ENCODE measurements around the gene ZNF358.

The ZNF358 gene

DNA sequence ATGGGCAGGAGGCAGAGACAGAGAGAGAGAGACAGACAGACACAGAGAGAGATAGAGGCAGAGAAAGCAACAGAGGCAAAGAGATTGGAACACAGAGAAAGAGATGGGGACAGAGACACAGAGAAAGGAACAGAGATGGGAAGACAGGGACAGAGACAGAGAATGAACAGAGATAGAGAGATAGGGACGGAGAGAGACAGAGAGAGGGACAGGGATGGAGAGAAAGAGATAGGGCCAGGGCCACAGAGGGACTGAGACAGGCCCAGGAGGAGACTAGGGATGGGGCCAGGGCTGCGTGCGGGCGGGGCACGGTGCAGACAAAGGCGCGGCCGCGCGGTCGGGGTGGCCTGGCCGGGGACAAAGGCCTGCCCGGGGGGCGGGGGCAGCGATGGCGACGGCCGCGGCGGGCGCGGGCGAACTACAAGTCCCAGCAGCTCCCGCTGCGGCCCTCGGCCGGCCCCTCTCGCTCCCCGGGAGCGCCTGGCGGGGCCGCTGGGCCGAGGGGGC lies at the start of gene ZNF358:
TSS of gene ZNF358 (plus strand) at position 459 of the 507 bp plus-strand sequence. CDS start 3,140 bp downstream, outside the sequence.
- DNase-seq (ENCODE audit: low spot score), result peak; percentile 87

DNA sequence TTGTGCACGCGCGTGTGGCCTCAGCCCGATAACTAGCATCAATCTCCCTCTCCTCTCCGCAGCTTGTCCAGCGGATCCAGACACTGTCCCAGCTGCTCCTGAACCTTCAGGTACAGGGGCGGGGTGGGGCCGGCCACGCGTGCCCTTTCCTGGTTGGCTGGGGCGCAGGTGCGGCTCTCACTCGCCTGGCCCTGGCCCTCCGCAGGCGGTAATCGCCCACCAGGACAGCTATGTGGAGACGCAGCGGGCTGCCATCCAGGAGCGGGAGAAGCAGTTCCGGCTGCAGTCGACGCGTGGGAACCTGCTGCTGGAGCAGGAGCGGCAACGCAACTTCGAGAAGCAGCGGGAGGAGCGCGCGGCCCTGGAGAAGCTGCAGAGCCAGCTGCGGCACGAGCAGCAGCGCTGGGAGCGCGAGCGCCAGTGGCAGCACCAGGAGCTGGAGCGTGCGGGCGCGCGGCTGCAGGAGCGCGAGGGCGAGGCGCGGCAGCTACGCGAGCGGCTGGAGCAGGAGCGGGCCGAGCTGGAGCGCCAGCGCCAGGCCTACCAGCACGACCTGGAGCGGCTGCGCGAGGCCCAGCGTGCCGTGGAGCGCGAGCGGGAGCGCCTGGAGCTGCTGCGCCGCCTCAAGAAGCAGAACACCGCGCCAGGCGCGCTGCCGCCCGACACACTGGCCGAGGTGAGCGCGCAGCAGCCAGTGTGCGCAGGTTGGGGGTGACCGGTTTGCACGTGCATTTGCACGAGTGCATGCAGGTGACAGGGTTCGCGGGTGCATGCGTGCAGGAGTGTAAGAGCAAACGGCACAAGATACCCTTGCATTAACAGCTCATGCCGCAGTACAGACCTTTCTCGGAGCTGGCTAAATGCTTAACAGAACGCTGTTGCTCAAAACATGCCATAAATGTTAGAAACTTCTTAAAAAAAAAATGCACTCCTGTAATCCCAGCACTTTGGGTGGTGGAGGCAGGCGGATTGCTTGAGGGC lies 48.6 kb upstream of the ZNF358 start:
- DNase-seq (ENCODE audit: low spot score), result no peak

DNA sequence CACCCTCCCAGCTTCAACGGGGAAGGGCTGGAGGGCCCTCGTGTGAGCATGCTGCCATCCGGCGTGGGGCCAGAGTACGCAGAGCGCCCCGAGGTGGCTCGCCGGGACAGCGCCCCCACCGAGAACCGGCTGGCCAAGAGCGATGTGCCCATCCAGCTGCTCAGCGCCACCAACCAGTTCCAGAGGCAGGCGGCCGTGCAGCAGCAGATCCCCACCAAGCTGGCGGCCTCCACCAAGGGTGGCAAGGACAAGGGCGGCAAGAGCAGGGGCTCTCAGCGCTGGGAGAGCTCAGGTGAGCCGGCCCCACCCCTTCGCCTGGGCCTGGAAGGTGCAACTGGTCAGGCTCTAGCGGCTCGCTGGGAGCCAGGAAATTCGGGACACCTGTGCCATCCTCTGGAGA lies 47.1 kb upstream of the ZNF358 start:
- no peak for DNase-seq (ENCODE audit: low spot score)

DNA sequence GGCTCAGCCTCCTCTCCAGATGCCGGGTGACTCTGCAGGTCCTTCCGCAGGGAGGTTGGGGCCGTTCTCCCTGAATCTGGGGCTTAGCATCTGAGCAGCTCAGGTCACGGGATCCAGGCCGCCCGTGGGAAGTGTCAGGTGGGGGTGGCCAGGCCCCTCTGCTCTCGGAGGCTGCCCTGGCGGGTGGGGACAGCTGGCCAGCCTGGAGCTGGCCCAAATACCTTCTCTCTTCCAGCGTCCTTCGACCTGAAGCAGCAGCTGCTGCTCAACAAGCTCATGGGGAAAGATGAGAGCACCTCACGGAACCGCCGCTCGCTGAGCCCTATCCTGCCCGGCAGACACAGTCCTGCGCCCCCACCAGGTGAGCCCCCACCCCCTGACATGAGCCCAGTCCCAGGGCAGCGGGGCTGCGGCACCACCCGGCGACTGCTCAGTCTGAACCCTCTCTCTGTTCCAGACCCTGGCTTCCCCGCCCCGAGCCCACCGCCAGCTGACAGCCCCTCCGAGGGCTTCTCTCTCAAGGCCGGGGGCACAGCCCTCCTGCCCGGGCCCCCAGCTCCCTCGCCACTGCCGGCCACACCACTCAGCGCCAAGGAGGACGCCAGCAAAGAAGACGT lies 46.1 kb upstream of the ZNF358 start:
- DNase-seq (ENCODE audit: low spot score), result no peak

DNA sequence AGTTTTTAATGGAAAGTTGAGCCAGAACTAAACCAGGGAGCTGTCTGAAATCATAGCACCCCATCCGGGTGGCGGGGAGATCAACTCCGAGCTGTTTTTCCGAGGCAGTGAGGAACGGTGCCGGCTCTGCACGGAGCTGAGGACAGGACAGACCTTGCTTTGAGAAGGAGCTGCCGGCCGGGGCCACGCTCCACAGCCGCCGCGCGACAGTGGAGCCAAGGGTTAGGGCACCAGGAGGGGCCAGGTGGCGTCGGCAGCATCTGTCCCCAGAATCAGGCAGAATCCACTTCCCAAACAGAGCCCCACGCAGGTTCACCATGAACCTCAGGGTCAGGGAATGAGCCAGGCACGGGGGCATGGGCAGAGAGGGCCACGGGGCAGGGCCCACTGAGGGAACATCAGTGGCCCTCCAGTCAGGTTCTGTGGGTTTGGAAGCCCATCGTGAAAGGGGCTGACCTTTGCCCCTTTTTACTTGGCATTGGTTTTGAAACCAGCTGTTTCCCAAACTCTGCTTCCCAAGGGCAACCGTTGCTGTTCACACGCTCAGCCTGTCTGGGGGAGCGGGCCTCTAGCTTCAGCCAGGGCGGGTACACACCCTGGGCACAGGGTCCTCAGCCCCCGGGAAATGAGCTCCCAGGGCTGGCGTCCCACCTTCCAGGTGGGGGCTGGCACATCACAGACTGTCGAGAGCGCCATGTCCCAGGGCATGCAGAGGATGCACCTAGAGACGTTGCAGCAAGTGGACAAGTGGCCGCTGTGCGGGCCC lies 45.2 kb upstream of the ZNF358 start:
- no peak for DNase-seq (ENCODE audit: low spot score)

DNA sequence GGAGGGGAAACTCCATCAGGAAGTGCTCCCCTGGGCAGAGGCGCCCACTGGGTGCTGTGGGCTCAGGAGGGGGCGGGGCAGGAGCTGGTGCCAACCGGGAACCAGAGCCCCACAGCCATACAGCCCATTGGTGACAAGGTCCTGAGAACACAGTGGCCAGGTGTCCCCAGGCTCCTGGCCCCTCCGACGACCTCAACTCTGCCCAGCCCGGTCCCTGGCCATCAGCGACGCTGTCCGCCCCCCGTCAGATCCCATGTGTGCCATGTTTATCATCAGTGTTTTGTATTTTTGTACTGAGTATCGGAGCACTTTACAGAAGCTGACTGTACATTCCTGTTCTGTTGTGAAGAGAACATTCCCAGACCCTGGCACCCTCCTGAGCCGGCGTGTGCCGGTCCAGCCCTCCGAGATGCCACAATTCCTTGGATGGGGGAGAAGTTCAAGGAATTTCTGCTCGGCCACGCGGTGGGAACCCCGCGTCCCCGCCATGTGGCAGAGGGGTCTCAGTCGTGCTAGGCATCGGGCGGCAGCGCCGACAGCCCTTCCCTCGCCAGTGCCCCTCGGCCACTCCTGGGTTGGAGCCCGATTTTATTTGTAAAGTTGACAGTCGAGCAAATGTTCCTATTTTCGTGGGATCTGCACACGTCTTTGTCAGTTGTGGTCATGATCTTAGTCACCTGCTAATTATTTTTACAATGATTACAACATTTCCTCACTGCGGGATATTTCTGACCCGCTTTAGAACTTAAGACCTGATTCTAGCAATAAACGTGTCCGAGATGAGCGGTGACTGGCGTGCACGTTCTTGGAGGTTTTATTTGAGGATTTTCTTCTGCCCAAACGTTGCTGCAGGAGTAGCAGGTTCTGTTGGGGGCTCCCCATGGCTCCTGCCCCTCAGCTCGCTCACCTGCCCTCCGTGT lies 43.9 kb upstream of the ZNF358 start:
- no peak for DNase-seq (ENCODE audit: low spot score)

DNA sequence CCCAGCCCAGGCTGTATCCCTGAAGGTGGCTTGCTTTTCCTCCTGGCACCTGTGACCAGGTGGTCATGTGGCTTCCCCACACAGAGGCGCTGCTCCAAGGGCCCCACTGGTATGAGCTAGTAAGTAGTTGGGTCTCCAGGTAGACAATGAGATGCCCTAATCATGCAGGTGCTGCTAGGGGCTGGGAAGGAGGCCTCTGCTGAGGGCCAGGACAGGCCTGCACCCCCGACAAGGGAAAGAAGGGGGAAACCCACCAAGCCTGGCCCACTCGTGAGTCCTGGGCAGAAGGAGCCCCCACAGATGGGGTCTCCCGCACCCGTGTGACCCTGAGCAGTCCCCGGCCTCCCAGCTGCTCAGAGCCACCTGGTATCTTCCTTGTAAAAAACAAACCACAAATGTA lies 40.2 kb upstream of the ZNF358 start:
- DNase-seq (ENCODE audit: low spot score), result no peak

DNA sequence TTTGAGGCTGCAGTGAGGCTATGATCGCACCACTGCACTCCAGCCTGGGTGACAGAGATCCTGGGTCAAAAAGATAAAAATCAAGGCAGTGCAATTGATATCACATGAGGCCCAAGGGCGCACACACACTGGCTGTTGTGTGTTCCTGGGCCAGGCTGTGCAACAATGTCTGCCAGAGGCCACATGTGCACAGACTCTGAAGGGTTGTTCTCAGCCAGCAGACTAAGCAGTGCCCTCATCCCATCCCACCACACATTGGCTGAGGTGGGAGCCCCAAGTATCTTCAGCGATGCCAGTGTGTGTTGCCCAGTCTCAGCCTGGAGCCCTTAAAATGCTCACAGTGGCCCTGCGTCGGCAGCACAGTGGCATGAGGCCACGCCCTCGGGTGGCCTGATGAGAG lies 39.7 kb upstream of the ZNF358 start:
- no peak for DNase-seq (ENCODE audit: low spot score)

DNA sequence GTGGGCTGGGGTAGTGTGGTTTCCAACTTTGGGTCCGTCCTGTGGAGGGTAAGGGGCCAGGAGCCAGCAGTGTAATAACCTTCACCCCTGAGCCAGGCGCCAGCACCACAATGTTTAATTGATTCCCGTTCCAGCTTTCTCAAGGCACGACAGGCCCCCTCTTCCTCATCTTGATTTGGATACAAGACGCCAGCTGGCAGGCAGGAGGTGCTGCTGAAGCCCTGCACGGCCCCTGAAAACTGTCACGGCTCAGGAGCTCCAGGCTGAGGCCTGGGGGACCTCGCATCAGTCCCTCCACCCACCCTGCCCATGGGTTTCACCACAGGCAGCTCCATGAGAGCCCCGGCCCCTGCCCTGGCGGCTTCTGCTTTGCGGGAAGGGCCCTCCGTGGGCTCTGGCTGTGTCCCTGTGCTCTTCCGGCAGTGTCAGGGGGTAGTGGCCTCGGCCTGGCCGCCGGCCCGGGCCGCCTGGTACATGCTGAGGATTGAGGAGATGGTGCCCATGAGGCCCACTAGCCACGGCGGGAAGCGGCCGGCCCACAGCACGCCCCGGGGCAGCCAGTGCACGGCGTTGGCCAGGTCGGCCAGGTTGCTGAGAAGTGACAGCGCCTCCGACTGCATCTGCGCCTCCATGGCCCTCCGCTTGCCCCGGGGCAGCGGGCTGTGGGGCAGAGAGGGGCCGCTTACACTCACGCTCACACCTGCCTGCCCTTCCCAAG lies 39.0 kb upstream of the ZNF358 start:
- no peak for DNase-seq (ENCODE audit: low spot score)

DNA sequence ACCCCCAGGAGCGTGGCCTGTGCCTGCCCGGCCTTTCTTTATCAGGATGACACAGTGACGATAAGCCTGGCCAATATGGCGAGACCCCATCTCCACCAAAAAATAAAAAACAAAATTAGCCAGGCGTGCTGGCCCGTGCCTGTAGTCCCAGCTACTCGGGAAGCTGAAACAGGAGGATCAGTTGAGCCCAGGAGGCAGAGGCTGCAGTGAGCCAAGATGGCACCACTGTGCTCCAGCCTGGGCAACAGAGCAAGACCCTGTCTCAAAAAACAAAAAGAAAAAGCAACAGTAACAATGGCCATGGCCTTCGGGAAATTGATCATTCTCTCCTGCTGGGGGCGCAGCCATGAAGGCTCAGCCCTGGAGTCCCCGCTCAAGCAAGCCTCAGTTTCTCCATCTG lies 38.1 kb upstream of the ZNF358 start:
- DNase-seq (ENCODE audit: low spot score), result no peak

DNA sequence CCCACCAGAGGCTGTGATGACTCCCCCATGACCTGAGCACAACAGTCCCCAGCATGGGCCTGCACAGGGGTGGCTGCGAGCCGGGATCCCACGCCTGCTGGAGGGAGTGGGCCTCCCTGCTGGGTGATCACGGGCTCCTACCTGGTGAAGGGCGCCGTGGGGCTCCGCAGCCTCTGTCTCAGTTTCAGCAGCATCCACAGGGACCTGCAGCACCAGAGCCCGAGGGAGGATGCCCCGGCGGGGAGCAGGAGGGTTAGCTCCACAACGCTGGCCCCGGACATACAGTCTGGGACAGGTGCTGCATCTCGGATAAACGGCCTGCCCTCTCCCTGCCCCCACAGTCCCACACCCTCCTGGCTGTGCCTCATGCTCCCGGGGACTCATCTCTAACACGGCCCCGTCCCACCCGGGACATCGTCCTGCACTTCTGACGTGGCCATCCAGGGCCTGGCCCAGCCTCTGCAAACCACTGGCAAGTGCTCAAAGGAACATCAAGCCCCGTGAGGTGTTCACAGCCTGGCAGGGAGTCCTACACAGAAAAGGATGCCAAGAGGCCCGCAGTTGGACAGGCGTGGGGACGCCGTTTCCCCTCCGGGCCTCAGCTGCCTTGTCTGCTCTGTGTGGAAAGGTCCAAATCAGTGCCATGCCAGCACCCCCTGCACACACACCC lies 37.6 kb upstream of the ZNF358 start:
- no peak for DNase-seq (ENCODE audit: low spot score)

DNA sequence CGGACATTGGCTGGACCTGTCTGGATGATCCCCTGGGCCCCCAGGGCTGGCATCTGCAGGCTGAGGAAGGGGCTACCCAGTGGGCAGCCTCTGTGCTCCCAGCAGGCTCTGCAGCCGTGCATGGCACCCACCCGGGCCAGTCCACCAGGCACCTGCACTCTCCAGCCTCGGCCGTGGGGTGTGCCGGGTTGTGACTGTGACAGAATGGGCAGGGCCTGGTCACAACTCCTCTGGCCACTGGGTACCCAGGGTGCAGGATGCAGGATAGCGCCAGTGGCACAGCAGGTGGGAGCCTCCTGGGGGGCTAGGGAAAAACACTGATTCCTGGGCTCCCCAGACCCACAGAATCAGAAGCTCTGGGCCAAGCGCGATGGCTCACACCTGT lies 37.1 kb upstream of the ZNF358 start:
- DNase-seq (ENCODE audit: low spot score), result no peak

DNA sequence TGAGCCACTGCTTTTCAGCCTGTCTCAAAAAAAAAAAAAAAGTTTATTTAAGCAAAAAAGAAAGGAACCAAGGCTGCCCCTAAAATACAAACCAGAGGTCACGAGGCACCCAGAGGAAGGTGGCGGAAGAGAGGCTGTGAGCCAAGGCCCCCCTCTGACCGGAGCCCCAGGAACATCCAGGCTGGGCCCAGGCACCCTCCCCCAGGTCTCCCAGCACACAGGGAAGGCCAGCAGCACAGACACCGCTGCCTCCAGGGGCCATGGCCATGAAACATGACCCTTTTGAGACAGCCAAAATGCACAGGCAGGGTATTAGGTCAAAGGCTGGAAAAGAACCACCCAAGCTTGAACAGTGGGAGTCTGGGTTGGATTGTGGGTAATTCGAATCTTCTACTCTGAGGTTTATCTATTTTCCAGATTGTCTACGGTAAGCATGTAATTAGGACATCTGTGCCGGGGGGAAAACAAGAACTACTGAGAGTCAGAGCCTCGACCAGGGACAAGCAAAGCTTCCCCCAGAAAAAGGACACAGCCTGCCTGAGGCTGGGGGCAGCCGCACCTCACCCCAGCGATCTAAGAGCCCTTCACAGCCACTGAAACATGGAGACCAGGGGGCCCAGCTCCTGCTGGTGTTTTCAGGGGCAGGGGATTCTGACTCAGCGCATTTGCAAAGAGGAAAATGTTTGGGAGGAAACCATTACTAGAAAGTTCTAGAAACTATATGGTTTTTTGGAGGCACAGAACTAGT lies 35.5 kb upstream of the ZNF358 start:
- DNase-seq (ENCODE audit: low spot score), result no peak

DNA sequence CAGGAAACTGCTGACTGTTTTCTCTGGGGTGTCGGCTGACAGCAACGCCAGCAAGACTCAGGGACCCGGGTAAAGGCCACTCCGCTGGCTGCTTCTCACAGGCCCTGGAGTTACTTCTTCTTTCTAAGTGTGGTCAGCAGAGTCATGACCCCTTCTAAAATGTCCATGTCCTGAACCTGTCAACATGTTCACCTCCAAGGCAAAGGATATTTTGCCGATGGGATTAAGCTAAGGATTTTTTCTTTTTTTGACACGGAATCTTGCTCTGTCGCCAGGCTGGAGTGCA lies 35.0 kb upstream of the ZNF358 start:
- DNase-seq (ENCODE audit: low spot score), result no peak

DNA sequence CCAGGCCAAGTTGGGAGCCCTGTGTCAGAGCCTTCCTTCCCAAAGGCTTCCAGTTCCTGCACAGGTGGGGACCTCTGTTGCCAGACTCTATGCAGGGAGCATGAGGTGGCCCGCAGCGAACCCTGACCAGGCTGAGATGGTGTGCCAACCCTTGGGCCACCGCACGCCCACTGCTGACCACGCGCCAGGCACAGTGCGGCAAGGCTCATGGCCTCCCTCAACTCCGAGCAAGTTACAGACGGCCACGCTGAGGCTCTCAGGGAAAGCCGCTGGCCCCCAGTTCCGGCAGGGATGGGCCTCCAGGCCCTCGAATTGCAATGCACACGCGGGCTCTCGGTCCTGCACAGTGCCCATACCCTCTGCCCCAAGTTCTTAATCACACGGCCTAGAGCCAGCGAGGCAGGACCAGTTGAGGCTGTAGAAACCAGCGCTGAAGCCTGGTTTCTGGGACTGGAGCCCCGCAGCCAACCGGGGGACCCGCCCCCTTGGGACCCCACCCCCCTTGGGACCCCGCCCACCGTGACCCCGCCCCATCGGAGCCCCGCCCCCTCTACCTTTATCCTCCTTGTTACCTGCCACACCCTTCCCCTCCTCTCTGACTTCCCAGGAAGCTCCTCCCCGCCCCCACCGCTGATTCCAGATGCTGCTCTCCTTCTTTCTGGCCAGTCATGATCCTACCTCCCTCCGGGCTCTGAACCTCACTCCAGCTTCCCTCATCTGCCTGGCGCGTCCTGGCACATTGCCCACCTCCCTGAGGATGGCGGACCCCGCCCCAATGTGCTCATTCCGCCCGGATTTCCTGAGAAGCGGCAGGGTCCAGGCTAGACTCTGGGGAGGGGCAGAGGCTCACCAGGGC lies 33.1 kb upstream of the ZNF358 start:
- no peak for DNase-seq (ENCODE audit: low spot score)

DNA sequence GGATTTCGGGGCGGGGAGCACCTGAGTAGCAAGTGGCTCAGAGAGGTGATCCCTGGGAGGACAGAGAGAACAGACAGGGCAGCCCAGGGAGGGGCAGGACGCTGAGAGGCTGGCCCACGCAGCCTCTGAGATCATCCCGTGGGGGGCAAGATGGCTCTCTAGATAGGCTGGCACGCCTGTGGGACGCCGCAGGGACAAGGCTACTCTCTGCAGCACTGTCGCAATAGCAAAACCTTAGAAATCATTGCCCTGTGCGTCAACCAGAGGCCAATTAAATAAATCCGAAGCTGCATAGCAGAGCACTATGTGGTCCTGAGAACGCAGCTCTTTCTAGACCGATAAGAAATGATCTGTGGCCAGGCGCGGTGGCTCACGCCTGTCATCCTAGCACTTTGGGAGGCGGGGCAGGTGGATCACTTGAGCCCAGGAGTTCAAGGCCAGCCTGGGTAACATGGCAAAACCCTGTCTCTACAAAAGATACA lies 32.1 kb upstream of the ZNF358 start:
- DNase-seq (ENCODE audit: low spot score), result no peak

DNA sequence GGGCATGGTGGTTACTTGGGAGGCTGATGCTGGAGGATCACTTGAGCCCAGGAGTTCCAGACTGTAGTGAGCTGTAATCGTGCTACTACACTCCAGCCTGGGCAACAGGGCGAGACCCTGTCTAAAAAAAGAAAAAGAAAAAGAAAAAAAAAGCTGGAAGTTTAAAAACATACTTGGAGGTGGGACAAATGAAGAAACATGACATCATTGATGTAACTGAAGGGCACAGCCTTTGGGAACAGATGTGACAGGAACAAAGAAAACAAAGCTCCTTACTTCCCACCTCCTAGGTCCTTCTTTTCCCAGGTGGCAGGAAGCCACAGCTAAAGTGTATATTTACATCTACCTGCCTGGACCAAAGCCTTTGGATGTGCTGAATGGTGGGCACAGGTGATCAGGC lies 29.0 kb upstream of the ZNF358 start:
- no peak for DNase-seq (ENCODE audit: low spot score)

DNA sequence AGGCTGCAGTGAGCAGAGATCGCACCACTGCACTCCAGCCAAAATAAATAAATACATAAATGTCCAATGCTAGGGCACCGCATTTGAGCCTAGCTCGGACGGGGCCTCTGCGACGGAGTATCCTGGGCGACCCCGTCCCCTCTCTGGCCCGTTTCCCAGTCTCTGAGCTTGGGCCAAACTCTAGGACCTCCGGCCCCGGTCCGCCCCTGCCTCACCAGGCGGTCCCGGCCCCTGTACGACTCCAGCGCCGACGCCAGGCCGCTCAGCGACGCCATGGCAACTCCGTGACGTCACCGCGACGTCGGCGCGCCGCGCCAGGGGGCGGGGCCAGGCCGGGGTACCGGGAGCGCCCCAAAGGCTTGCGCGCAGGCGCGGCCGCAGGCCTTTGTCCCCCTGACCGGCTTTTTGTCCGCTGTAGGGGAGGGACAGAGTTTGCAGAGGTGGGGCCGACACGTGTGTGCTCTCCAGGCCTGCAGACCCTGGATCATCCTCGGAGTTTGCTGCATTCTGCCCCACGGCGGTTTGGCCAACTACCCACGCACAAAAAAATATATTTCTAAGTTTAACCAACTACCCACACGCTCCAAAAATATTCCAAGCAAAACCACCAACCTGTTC lies 27.1 kb upstream of the ZNF358 start, which contains the start of gene PEX11G:
TSS of gene PEX11G (minus strand) at position 300 of the 618 bp plus-strand sequence. CDS start at position 275, 25 bp downstream.
- DNase-seq (ENCODE audit: low spot score), result peak; percentile 88

Measured in globus pallidus (tissue), 1 donor.